ENCODE data around the gene TNFRSF19.
A peak's percentile ranks its signal among the peaks of the same experiment; 100 is the strongest.

The TNFRSF19 gene

DNA sequence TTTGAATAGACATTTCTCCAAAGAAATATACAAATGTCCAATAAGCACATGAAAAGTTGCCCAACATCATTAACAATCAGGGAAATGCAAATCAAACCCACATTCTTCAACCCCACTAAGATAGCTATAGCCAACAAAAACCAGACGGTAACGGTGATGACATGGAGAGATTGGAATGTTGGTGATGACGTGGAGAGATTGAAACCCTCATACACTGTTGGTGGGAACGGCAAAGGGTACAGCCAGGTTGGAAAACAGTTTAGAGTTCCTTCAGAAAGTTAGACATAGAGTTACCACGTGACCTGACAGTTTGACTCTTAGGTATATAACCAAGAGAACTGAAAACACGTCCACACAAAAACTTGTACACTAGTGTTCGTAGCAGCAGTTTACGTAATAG is 48.1 kb downstream of the TNFRSF19 start:
- H3K4me3 ChIP-seq (ENCODE audit: low read depth, low read length), result no peak overlapping the region
- H3K9me3 ChIP-seq (ENCODE audit: control insufficient read depth, insufficient read depth, low read length), result no peaks in the 10 kb centered on the region
- no peak overlapping the region for H3K27ac ChIP-seq (ENCODE audit: low read depth, low read length)
- no peaks in the 10 kb centered on the region for H3K36me3 ChIP-seq (ENCODE audit: control insufficient read depth, insufficient read depth, low read length)
- peaks cover 30% of the 10 kb centered on the region for H3K4me1 ChIP-seq (ENCODE audit: control insufficient read depth, insufficient read depth, low read length)
- H3K9ac ChIP-seq (ENCODE audit: low read depth, low read length), result no peak overlapping the region
- no peaks in the 10 kb centered on the region for H3K27me3 ChIP-seq (ENCODE audit: control insufficient read depth, insufficient read depth, low read length)

DNA sequence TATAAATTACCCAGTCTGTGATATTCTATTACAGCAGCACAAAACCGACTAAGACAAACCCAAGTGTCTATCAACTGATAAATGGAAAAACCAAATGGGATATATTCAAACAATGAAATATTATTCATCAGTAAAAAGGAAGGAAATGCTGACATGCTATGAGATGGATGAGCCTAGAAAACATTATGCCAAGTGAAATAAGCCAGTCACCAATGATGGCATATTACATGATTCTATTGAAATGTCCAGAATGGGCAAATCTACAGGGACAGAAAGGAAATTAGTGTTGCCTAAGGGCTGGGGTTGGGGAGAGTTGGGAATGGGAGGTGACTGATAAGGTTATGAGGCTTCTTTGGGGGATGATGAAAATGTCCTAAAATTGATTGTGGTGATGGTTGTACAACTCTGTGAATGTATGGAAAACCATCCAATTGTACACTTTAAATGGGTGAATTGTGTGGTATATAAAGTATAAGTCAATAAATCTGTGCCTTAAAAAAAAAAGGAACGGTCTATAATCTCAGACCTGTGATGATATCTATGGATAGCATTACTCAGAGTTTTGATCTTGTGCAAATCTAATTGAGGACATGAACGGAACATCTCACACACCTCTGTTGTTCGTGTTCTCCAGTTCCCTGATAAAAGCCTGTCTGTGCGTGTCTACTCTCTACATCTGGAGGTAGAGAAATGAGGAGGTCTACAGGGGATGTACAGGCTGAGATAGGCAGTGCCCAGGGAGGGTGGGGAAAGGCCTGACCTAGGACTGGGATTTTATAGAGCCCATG is 49.0 kb downstream of the TNFRSF19 start:
- peaks cover 22% of the 10 kb centered on the region for H3K4me1 ChIP-seq (ENCODE audit: control insufficient read depth, insufficient read depth, low read length)
- no peak overlapping the region for H3K27ac ChIP-seq (ENCODE audit: low read depth, low read length)
- no peak overlapping the region for H3K4me3 ChIP-seq (ENCODE audit: low read depth, low read length)
- H3K36me3 ChIP-seq (ENCODE audit: control insufficient read depth, insufficient read depth, low read length), result no peaks in the 10 kb centered on the region
- no peaks in the 10 kb centered on the region for H3K27me3 ChIP-seq (ENCODE audit: control insufficient read depth, insufficient read depth, low read length)
- no peak overlapping the region for H3K9ac ChIP-seq (ENCODE audit: low read depth, low read length)
- no peaks in the 10 kb centered on the region for H3K9me3 ChIP-seq (ENCODE audit: control insufficient read depth, insufficient read depth, low read length)

DNA sequence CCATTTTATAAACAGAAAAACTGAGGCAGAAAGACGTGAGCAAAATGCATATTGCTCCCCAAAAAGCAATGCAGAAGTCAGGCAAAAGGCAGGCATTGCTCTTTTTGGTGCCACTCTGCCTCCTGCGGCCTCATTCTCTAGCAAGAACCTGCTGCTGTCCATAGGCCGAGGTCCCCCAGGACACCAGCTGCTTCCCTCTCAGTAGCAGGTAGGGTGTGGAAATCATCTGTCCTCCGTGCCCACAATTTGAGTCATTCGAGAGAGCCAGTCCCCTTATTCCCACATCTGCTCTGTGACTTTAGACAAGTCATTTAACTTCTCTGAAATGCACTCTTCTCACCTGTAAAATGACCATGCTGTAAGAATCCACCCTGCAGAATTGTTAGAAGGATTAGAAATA is 50.0 kb downstream of the TNFRSF19 start:
- no peaks in the 10 kb centered on the region for H3K9me3 ChIP-seq (ENCODE audit: control insufficient read depth, insufficient read depth, low read length)
- H3K36me3 ChIP-seq (ENCODE audit: control insufficient read depth, insufficient read depth, low read length), result no peaks in the 10 kb centered on the region
- no peak overlapping the region for H3K9ac ChIP-seq (ENCODE audit: low read depth, low read length)
- no peak overlapping the region for H3K4me3 ChIP-seq (ENCODE audit: low read depth, low read length)
- no peaks in the 10 kb centered on the region for H3K27me3 ChIP-seq (ENCODE audit: control insufficient read depth, insufficient read depth, low read length)
- H3K4me1 ChIP-seq (ENCODE audit: control insufficient read depth, insufficient read depth, low read length), result peaks cover 21% of the 10 kb centered on the region
- no peak overlapping the region for H3K27ac ChIP-seq (ENCODE audit: low read depth, low read length)

DNA sequence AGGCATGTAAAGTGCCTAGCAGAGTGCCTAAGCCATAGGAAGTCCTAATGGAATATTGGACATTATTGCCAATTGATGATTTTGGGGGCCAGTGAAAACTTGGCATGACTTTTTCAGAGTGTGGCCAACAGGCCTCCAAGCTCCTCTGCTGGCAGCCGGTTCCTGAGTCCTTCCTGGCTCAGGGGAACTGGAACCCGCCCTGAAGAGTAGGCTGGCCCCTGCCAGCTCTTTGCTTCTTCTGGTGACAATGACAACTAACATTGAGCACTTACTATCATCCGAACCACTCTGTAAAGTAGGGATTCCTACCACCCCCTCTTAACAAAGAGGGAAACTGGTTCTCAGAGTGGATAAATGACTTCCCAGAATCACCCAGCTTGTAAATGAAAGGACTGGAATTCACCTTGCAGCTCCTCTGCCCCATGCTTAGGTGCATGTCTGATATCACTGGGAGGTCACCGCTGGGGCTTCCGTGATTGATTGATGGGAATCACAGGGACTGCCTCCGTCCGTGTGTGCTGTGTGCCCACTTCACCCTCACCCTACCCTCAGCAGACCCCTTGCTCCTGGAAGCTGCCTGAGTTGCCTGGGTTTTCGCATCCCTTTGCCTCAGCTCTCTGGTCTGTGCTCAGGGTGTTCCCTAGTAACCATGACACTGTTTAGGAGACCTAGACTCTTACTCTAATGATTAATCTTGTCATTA is 50.6 kb downstream of the TNFRSF19 start:
- no peaks in the 10 kb centered on the region for H3K9me3 ChIP-seq (ENCODE audit: control insufficient read depth, insufficient read depth, low read length)
- H3K4me1 ChIP-seq (ENCODE audit: control insufficient read depth, insufficient read depth, low read length), result peaks cover 16% of the 10 kb centered on the region
- peak overlapping the region; percentile 55 for H3K27ac ChIP-seq (ENCODE audit: low read depth, low read length)
- H3K9ac ChIP-seq (ENCODE audit: low read depth, low read length), result no peak overlapping the region
- H3K27me3 ChIP-seq (ENCODE audit: control insufficient read depth, insufficient read depth, low read length), result no peaks in the 10 kb centered on the region
- no peaks in the 10 kb centered on the region for H3K36me3 ChIP-seq (ENCODE audit: control insufficient read depth, insufficient read depth, low read length)
- no peak overlapping the region for H3K4me3 ChIP-seq (ENCODE audit: low read depth, low read length)

DNA sequence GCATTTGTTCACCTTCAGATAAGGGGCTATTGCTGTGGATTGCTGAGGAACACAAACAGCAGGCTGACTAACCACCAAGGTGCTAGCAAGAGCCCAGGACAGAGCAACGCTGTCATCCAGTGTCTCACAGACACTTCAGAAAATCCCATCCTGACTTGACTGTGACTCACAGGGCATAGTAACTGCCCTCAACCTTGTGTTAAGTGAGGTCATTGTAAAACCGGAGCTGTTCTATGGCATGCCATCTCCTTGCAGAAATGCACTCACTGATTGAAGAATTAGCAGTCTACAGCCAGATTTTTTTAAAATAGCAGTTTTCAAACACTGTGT is 51.1 kb downstream of the TNFRSF19 start:
- Histone ChIP-seq H3K27ac (ENCODE audit: low read depth, low read length) (peak overlapping the region; percentile 55), H3K36me3 (ENCODE audit: control insufficient read depth, insufficient read depth, low read length) (no peaks in the 10 kb centered on the region), H3K4me1 (ENCODE audit: control insufficient read depth, insufficient read depth, low read length) (peaks cover 10% of the 10 kb centered on the region), H3K9ac (ENCODE audit: low read depth, low read length) (no peak overlapping the region), H3K27me3 (ENCODE audit: control insufficient read depth, insufficient read depth, low read length) (no peaks in the 10 kb centered on the region), H3K9me3 (ENCODE audit: control insufficient read depth, insufficient read depth, low read length) (no peaks in the 10 kb centered on the region), H3K4me3 (ENCODE audit: low read depth, low read length) (no peak overlapping the region)

DNA sequence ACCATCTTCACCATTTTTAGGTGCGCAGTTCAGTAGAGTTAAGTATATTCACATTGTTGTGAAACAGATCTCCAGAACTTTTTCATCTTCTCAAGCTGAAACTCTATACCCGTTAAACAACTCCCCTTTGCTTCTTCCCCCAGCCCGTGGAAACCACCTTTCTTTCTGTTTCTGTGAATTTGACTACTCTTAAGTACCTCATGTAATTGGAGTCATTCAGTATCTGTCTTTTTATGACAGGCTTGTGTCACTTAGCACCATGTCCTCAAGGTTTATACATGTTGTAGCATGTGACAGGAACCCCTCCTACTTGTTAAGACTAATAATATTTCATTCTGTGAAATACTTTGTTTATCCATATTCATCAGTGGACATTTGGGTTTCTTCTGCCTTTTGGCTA is 52.8 kb downstream of the TNFRSF19 start:
- Histone ChIP-seq H3K4me1 (ENCODE audit: control insufficient read depth, insufficient read depth, low read length) (peaks cover 15% of the 10 kb centered on the region), H3K36me3 (ENCODE audit: control insufficient read depth, insufficient read depth, low read length) (no peaks in the 10 kb centered on the region), H3K4me3 (ENCODE audit: low read depth, low read length) (no peak overlapping the region), H3K9me3 (ENCODE audit: control insufficient read depth, insufficient read depth, low read length) (no peaks in the 10 kb centered on the region), H3K27me3 (ENCODE audit: control insufficient read depth, insufficient read depth, low read length) (no peaks in the 10 kb centered on the region), H3K9ac (ENCODE audit: low read depth, low read length) (no peak overlapping the region), H3K27ac (ENCODE audit: low read depth, low read length) (no peak overlapping the region)

DNA sequence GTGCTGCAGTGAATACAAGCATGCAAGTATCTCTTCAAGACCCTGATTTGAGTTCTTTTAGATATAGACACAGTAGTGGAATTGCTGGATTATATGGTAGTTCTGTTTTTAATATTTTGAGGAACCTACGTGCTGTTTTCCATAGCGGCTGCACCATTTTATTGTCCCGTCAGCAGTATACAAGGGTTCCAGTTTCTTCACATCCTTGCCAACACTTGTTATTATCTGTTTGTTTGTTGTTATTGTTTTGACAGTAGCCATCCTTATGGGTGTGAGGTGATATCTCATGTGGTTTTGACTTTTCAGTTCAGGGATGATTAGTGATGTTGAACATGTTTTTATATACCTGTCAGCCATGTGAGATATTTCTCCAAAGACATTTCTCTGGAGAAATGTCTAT is 53.2 kb downstream of the TNFRSF19 start:
- Histone ChIP-seq H3K4me3 (ENCODE audit: low read depth, low read length) (no peak overlapping the region), H3K4me1 (ENCODE audit: control insufficient read depth, insufficient read depth, low read length) (peaks cover 13% of the 10 kb centered on the region), H3K9ac (ENCODE audit: low read depth, low read length) (no peak overlapping the region), H3K27ac (ENCODE audit: low read depth, low read length) (no peak overlapping the region), H3K27me3 (ENCODE audit: control insufficient read depth, insufficient read depth, low read length) (no peaks in the 10 kb centered on the region), H3K9me3 (ENCODE audit: control insufficient read depth, insufficient read depth, low read length) (no peaks in the 10 kb centered on the region), H3K36me3 (ENCODE audit: control insufficient read depth, insufficient read depth, low read length) (no peaks in the 10 kb centered on the region)

DNA sequence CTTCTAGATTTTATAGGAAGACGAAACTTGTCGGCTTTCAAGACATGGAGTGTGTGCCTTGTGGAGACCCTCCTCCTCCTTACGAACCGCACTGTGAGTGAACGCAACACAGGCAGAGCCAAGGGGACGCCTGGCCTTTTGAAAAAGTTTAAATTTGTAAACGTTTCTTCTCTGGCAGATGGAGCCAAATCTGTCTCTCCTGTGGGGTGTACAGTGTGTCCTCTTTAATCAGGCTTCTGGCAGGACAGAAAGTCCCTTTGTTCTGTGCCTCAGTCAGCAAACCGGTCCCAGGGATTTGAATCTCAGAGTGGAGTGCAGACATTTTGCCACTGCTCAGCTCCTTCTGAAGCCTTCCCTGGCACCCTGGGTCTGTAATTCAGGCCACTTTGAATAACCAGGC is 56.5 kb downstream of the TNFRSF19 start:
- Histone ChIP-seq H3K27ac (ENCODE audit: low read depth, low read length) (no peak overlapping the region), H3K27me3 (ENCODE audit: control insufficient read depth, insufficient read depth, low read length) (no peaks in the 10 kb centered on the region), H3K9me3 (ENCODE audit: control insufficient read depth, insufficient read depth, low read length) (no peaks in the 10 kb centered on the region), H3K4me3 (ENCODE audit: low read depth, low read length) (no peak overlapping the region), H3K36me3 (ENCODE audit: control insufficient read depth, insufficient read depth, low read length) (no peaks in the 10 kb centered on the region), H3K9ac (ENCODE audit: low read depth, low read length) (no peak overlapping the region), H3K4me1 (ENCODE audit: control insufficient read depth, insufficient read depth, low read length) (peaks cover 28% of the 10 kb centered on the region)

DNA sequence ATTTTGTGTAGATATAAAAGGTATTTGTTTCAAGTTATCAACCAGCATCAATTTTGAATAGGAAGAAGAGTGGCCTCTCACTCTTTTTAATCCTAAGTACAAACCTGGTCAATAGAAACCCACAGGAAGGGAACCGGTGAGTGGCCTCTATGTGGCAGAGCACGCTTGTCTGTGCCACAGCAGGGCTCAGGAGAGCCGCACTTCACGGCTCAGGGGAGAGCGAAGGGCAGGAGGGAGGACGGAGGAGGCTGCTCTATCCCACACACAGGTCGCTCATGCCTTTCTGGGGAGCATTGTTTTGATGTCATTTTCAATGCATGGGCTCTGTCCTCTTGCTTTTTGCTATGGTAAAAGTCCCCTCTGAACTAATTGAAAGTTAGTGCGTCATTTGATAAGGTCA is 57.2 kb downstream of the TNFRSF19 start:
- no peak overlapping the region for H3K4me3 ChIP-seq (ENCODE audit: low read depth, low read length)
- H3K36me3 ChIP-seq (ENCODE audit: control insufficient read depth, insufficient read depth, low read length), result no peaks in the 10 kb centered on the region
- H3K27me3 ChIP-seq (ENCODE audit: control insufficient read depth, insufficient read depth, low read length), result no peaks in the 10 kb centered on the region
- H3K9ac ChIP-seq (ENCODE audit: low read depth, low read length), result no peak overlapping the region
- peaks cover 35% of the 10 kb centered on the region for H3K4me1 ChIP-seq (ENCODE audit: control insufficient read depth, insufficient read depth, low read length)
- H3K27ac ChIP-seq (ENCODE audit: low read depth, low read length), result no peak overlapping the region
- H3K9me3 ChIP-seq (ENCODE audit: control insufficient read depth, insufficient read depth, low read length), result no peaks in the 10 kb centered on the region

DNA sequence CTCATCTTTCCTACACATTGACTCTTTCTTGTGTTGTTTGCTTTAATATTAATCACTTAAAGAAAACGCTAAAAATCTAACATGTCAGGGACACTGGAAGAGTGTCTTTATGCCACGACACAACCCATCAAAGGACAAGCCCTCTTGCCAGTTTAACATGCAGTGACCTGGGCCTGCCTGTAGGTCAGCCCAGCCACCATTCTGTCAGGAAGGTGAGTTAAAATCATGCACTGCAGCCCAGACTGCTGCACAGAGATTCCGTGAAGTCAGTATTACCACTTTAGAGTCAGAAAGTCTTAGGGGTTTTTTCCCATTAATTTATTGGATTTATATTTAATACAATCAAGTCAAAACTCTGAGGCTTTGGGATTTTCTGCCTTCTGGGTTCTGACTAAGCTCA is 58.0 kb downstream of the TNFRSF19 start:
- H3K9me3 ChIP-seq (ENCODE audit: control insufficient read depth, insufficient read depth, low read length), result no peaks in the 10 kb centered on the region
- no peak overlapping the region for H3K27ac ChIP-seq (ENCODE audit: low read depth, low read length)
- H3K4me1 ChIP-seq (ENCODE audit: control insufficient read depth, insufficient read depth, low read length), result peaks cover 43% of the 10 kb centered on the region
- H3K4me3 ChIP-seq (ENCODE audit: low read depth, low read length), result no peak overlapping the region
- H3K27me3 ChIP-seq (ENCODE audit: control insufficient read depth, insufficient read depth, low read length), result no peaks in the 10 kb centered on the region
- no peaks in the 10 kb centered on the region for H3K36me3 ChIP-seq (ENCODE audit: control insufficient read depth, insufficient read depth, low read length)
- H3K9ac ChIP-seq (ENCODE audit: low read depth, low read length), result no peak overlapping the region

DNA sequence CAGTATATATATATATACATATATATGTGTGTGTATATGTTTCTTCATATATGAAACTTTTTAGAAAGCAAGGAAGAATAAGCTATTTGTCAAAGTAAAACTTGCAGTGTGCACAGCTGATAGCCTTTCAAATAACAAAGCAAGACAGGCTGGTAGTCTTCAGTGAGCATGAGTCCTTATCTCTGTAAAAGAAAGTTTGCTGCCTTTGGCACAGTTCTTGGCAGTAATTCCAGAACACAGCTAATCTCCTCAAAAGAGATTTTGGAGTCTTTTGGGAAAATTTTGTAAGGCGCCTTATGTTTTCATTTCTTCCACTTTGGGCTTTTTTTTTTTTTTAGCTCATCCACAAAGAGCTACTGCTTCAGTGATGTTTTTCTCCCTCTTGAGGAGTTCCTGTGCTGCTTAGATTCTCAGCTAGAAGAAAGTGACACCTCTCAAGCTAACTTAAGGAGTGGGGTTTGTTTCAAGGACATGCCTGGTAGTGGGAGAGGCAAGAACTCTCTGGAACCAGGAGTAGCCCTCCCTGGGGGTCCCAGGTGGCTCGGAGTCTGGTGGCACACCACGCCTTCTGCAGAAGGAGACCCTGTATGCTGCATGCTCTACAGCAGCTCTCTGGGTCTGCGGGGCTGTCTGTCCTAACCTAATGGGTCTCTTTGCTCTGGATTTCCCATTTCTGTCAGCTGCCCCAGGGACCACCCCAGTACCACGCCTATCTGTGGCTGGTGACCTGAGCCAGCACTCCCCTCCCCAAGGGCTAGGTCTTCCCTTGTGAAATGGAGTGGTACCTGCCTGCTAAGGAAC is 58.8 kb downstream of the TNFRSF19 start:
- Histone ChIP-seq H3K27ac (ENCODE audit: low read depth, low read length) (no peak overlapping the region), H3K9me3 (ENCODE audit: control insufficient read depth, insufficient read depth, low read length) (no peaks in the 10 kb centered on the region), H3K4me1 (ENCODE audit: control insufficient read depth, insufficient read depth, low read length) (peaks cover 43% of the 10 kb centered on the region), H3K9ac (ENCODE audit: low read depth, low read length) (no peak overlapping the region), H3K4me3 (ENCODE audit: low read depth, low read length) (no peak overlapping the region), H3K27me3 (ENCODE audit: control insufficient read depth, insufficient read depth, low read length) (no peaks in the 10 kb centered on the region), H3K36me3 (ENCODE audit: control insufficient read depth, insufficient read depth, low read length) (no peaks in the 10 kb centered on the region)
